Measurements from ENCODE around the gene CHTF18.
A peak's percentile ranks its signal among the peaks of the same experiment; 100 is the strongest.

Gene CHTF18

GRCh38 chr16:760065-760464, 28.4 kb upstream of the CHTF18 start:
- no peak for DNase-seq (ENCODE audit: low spot score)
- ChIA-PET POLR2A (ENCODE audit: low non-redundant PET) (interaction anchor here (0.6 kb wide), 1 partner anchor 1204 kb away, joined by 3 read pairs; no protein-coding TSS in a partner anchor), CTCF (interaction anchor here (0.8 to 2.4 kb wide), 4 partner anchors 16 to 31 kb away, joined by 3 to 6 read pairs (median 4); partner anchors contain the start of gene CIAO3)
- H3K27ac ChIP-seq = peak overlapping the region; percentile 68
- no peak for TF ChIP-seq CTCF (conservative IDR thresholded peaks at IDR 0.05; ENCODE audit: low read depth)

- ChIA-PET CTCF (interaction anchor here (0.5 to 2.4 kb wide), 7 partner anchors 15 to 393 kb away, joined by 3 to 6 read pairs (median 3); partner anchors contain the start of gene CIAO3), POLR2A (ENCODE audit: low non-redundant PET) (interaction anchor here (0.8 kb wide), 1 partner anchor 27 kb away, joined by 4 read pairs; the partner anchor contains the start of gene RPUSD1)
- no peak for TF ChIP-seq CTCF (conservative IDR thresholded peaks at IDR 0.05; ENCODE audit: low read depth)
- peak; percentile 78 for DNase-seq (ENCODE audit: low spot score)
- H3K27ac ChIP-seq = peak within 1 kb of the TSS; percentile 68
Measured at GRCh38 chr16:760545-761343, 27.7 kb upstream of the CHTF18 start, which contains the start of gene MSLN. TSS of gene MSLN (plus strand) at chr16:760734. CDS start at chr16:762681, 1,947 bp downstream.

GRCh38 chr16:761625-762513, 26.6 kb upstream of the CHTF18 start:
- CTCF ChIA-PET = interaction anchor here (0.5 to 1.1 kb wide), 4 partner anchors 14 to 40 kb away, joined by 3 to 6 read pairs (median 4); no protein-coding TSS in a partner anchor

GRCh38 chr16:762595-763268, 25.7 kb upstream of the CHTF18 start:
- CTCF ChIA-PET = interaction anchor here (0.9 to 1.1 kb wide), 2 partner anchors 17 to 23 kb away, joined by 5 to 6 read pairs; no protein-coding TSS in a partner anchor
- DNase-seq (ENCODE audit: low spot score) = no peak
- TF ChIP-seq CTCF (conservative IDR thresholded peaks at IDR 0.05; ENCODE audit: low read depth) = no peak
- H3K27ac ChIP-seq = peak overlapping the region; percentile 68
- POLR2A ChIA-PET (ENCODE audit: low non-redundant PET) = no interaction called here

More at GRCh38 chr16:761625-762513, 26.6 kb upstream of the CHTF18 start:
- DNase-seq (ENCODE audit: low spot score) = no peak
- POLR2A ChIA-PET (ENCODE audit: low non-redundant PET) = interaction anchor here (0.8 kb wide), 1 partner anchor 26 kb away, joined by 4 read pairs; the partner anchor contains the start of gene RPUSD1
- no peak for TF ChIP-seq CTCF (conservative IDR thresholded peaks at IDR 0.05; ENCODE audit: low read depth)
- peak overlapping the region; percentile 68 for H3K27ac ChIP-seq

- CTCF ChIA-PET = interaction anchor here (0.5 to 0.8 kb wide), 2 partner anchors 22 to 333 kb away, joined by 3 to 5 read pairs; no protein-coding TSS in a partner anchor
- POLR2A ChIA-PET (ENCODE audit: low non-redundant PET) = no interaction called here
- DNase-seq (ENCODE audit: low spot score) = no peak
- H3K27ac ChIP-seq = peak overlapping the region; percentile 68
- no peak for TF ChIP-seq CTCF (conservative IDR thresholded peaks at IDR 0.05; ENCODE audit: low read depth)
Measured at GRCh38 chr16:763369-764183, 24.8 kb upstream of the CHTF18 start.

All from RWPE1 (cell line).